Transverse colon (tissue), 4 donors: ENCODE results near the gene CRACDL. TPM values are rescaled to one million over a fixed set of nuclear protein-coding genes. Genes with fewer than 3 reads are reported as not detected.

Experiments
- DNase-seq: peaks from one replicate; pipeline ENCODE4 v3.0.0-alpha.2; 2019
- H3K27ac ChIP-seq, 4 donors: fragments of 200-600 bp; sonication (generic); 2 replicates each; pipeline ENCODE4 v1.5.1; 2016 to 2018; ENCODE audit warnings: inconsistent platforms in 4 of 4
- H3K27me3 ChIP-seq: fragments of 200-600 bp; sonication (generic); 2 replicates; pipeline ENCODE4 v1.5.1; 2017; ENCODE audit warnings: inconsistent platforms
- H3K36me3 ChIP-seq, 4 donors: fragments of 200-600 bp; sonication (generic); 2 replicates each; pipeline ENCODE4 v1.5.1; 2017 to 2019; ENCODE audit warnings: inconsistent platforms in 4 of 4
- H3K4me1 ChIP-seq, 4 donors: fragments of 200-600 bp; sonication (generic); 2 replicates each; pipeline ENCODE4 v1.5.1; 2017 to 2020; ENCODE audit warnings: inconsistent platforms in 4 of 4
- H3K4me3 ChIP-seq, 4 donors: fragments of 200-600 bp; sonication (generic); 1 replicate in 1 of 4; 2 replicates in 3 of 4; pipeline versions ENCODE4 v1.5.1 to v1.6.1; 2017 to 2019; ENCODE audit warnings: inconsistent platforms in 4 of 4
- H3K9me3 ChIP-seq, 2 donors: fragments of 200-600 bp; sonication (generic); 2 replicates each; pipeline ENCODE4 v1.5.1; 2017 to 2019; ENCODE audit warnings: inconsistent platforms in 2 of 2
- CTCF ChIP-seq, 5 experiments: fragments of 200-600 bp in 3 of 5; fragments of 450-650 bp in 2 of 5; sonication (generic) in 3 of 5; IDR thresholded peaks; 1 replicate in 2 of 5; 2 replicates in 3 of 5; pipeline ENCODE4 v1.5.1; 2016 to 2017; ENCODE audit warnings: antibody characterized with exemption in 5 of 5, inconsistent platforms in 3 of 5, mild to moderate bottlenecking in 2 of 5, moderate library complexity in 1 of 5
- EP300 ChIP-seq: sonication (generic); formaldehyde crosslinking; IDR thresholded peaks from one replicate; pipeline ENCODE4 v1.6.1; 2017; ENCODE audit warnings: antibody characterized with exemption, low read depth
- POLR2A ChIP-seq: fragments of 450-650 bp; IDR thresholded peaks from one replicate; pipeline ENCODE4 v1.6.1; 2016; ENCODE audit warnings: antibody characterized with exemption, mild to moderate bottlenecking, moderate library complexity
- POLR2AphosphoS5 ChIP-seq, 3 donors: sonication (generic); formaldehyde crosslinking; IDR thresholded peaks; one replicate each; pipeline ENCODE4 v1.6.1; 2016; ENCODE audit warnings: antibody characterized with exemption in 3 of 3
- WGBS, 2 donors: methylation state at CpG; one replicate each; pipeline ENCODE4 v1.1.5; 2018; ENCODE audit warnings: low coverage in 1 of 2; 5-methylcytosine and 5-hydroxymethylcytosine counted together
- in situ Hi-C, 4 donors: fragments of 200-750 bp; cut with MboI; loops; one replicate each; pipeline versions ENCODE4 v1.15.0 to v1.15.1; 2017; ENCODE audit warnings: low sequenced_read_pairs in 3 of 4, low pct_ligation_motif_present in 1 of 4, low pct_unique_long_range_greater_than_20kb in 1 of 4
- intact Hi-C: fragments of 100-400 bp; cut with DNase I; formaldehyde crosslinking; loops from one replicate; pipeline ENCODE4 v1.15.1; 2023; ENCODE audit warnings: low total_unique reads
- total RNA-seq, 4 donors: library from RNA; depleted of rRNA; stranded (reverse); fragments of >200 nt; gene quantifications; one replicate each; pipeline ENCODE4 v1.1.0, GENCODE V29; 2016

CRACDL gene
- total RNA-seq, 4 donors from 2014 or later = 15.1 to 21.3 (median 16.9) TPM

- in situ Hi-C loops (no loop called here), intact Hi-C loops (no loop called here)
- 85 to 89% methylated on average over 3 to 9 of the region's 9 CpGs for WGBS, 2 donors
- Histone ChIP-seq H3K9me3 (no peaks in the 10 kb centered on the region), H3K27me3 (no peaks in the 10 kb centered on the region), H3K4me1 (no peaks in the 10 kb centered on the region), H3K36me3 (no peaks in the 10 kb centered on the region), H3K4me3 (no peak overlapping the region), H3K27ac (no peak overlapping the region)
- no peak for DNase-seq
- TF ChIP-seq EP300 (no peak), CTCF (IDR thresholded peaks at IDR 0.05) (no peak), POLR2A (no peak), POLR2AphosphoS5 (IDR thresholded peaks at IDR 0.05) (no peak)
Measured at GRCh38 chr2:98750593-98751282, 185.3 kb downstream of the CRACDL start.

GRCh38 chr2:98749066-98749450, 187.0 kb downstream of the CRACDL start:
- TF ChIP-seq EP300 (no peak), POLR2A (no peak), CTCF (IDR thresholded peaks at IDR 0.05) (no peak), POLR2AphosphoS5 (IDR thresholded peaks at IDR 0.05) (no peak)
- peaks cover 0 to 4% (median 2%) of the 10 kb centered on the region in 4 donors for H3K4me1 ChIP-seq
- no peaks in the 10 kb centered on the region for H3K9me3 ChIP-seq
- no peak overlapping the region for H3K4me3 ChIP-seq
- H3K27me3 ChIP-seq = no peaks in the 10 kb centered on the region
- peak overlapping the region in 1 of 4 donors; percentile 25 for H3K27ac ChIP-seq
- DNase-seq = peak; percentile 26
- in situ Hi-C loops = no loop called here
- intact Hi-C loops = no loop called here
- no peaks in the 10 kb centered on the region for H3K36me3 ChIP-seq

- WGBS, 2 donors = 73 to 93% methylated on average over 5 to 13 of the region's 13 CpGs
- Histone ChIP-seq H3K27me3 (no peaks in the 10 kb centered on the region), H3K27ac (peak overlapping the region in 3 of 4 donors; percentile 18 to 30 (median 25))
Measured at GRCh38 chr2:98748292-98749065, 187.5 kb downstream of the CRACDL start.

More at GRCh38 chr2:98748292-98749065, 187.5 kb downstream of the CRACDL start:
- no peaks in the 10 kb centered on the region for H3K9me3 ChIP-seq
- no peak overlapping the region for H3K4me3 ChIP-seq
- intact Hi-C loops (no loop called here), in situ Hi-C loops (no loop called here)
- H3K4me1 ChIP-seq = peaks cover 0 to 8% (median 6%) of the 10 kb centered on the region in 4 donors
- no peaks in the 10 kb centered on the region for H3K36me3 ChIP-seq
- TF ChIP-seq EP300 = no peak
- no peak for TF ChIP-seq POLR2AphosphoS5 (IDR thresholded peaks at IDR 0.05)
- no peak for TF ChIP-seq POLR2A
- TF ChIP-seq CTCF (IDR thresholded peaks at IDR 0.05) = no peak
- DNase-seq = no peak
